ENCODE data around the gene SPRR5. TPM values are rescaled to one million over a fixed set of nuclear protein-coding genes. Genes with fewer than 3 reads are reported as not detected.
A peak's percentile ranks its signal among the peaks of the same experiment; 100 is the strongest.

Gene SPRR5
- total and polyA plus RNA-seq, 2 donors (not counting 3 experiments of a cell fraction or from before 2014, with no cell fraction given): not detected

- Histone ChIP-seq H4K20me1 (replicated peaks; ENCODE audit: control insufficient read depth, extremely low read depth, insufficient read depth, low read length) (no peaks in the 10 kb centered on the region), H3K4me1 (ENCODE audit: control insufficient read depth, extremely low read depth, insufficient read depth, low read length) (no peaks in the 10 kb centered on the region), H3K27me3 (ENCODE audit: control insufficient read depth in 2 of 2, insufficient read depth in 2 of 2, low read length in 2 of 2) (no peaks in the 10 kb centered on the region), H3K79me2 (ENCODE audit: control insufficient read depth, insufficient read depth, low read length) (no peaks in the 10 kb centered on the region), H3K36me3 (ENCODE audit: control insufficient read depth in 2 of 2, extremely low read depth in 1 of 2, insufficient read depth in 2 of 2, low read length in 2 of 2) (no peaks in the 10 kb centered on the region), H3K9ac (replicated peaks; ENCODE audit: extremely low read depth, insufficient read depth, low read length) (no peak overlapping the region), H3K27ac (ENCODE audit: insufficient read depth, low read depth, low read length) (no peak overlapping the region), H3K9me1 (replicated peaks; ENCODE audit: control insufficient read depth, extremely low read depth, insufficient read depth, low read length) (no peaks in the 10 kb centered on the region), H2AFZ (ENCODE audit: low read depth, low read length) (no peak overlapping the region), H3K4me2 (ENCODE audit: insufficient read depth, low read length) (no peak overlapping the region), H3K4me3 (replicated peaks in 1 of 3; ENCODE audit: insufficient read depth in 1 of 3, low read depth in 1 of 3, low read length in 3 of 3) (no peak overlapping the region), H3K9me3 (replicated peaks; ENCODE audit: control insufficient read depth, insufficient read depth, low read length) (no peaks in the 10 kb centered on the region)
- ChIA-PET POLR2A (no interaction called here), CTCF (no interaction called here)
- DNase-seq (ENCODE audit: low read depth, low spot score) (no peak), FAIRE-seq (no peak)
- dilution Hi-C loops (cut with MboI; ENCODE audit: extremely low pct_ligation_motif_present, low sequenced_read_pairs) (no loop called here), intact Hi-C loops (cut with micrococcal nuclease) (no loop called here)
- no peak for TF ChIP-seq MAX (IDR thresholded peaks at IDR 0.05; ENCODE audit: insufficient read depth, insufficient read length)
- TF ChIP-seq GATA2 (IDR thresholded peaks at IDR 0.05; ENCODE audit: insufficient read depth, insufficient read length, low read depth, low read length): peak; percentile 13
- no TSS peak for BruUV-seq (replicated peaks)
Measured at GRCh38 chr1:152954436-152954835, 7.4 kb downstream of the SPRR5 start.

- Histone ChIP-seq H3K27ac (ENCODE audit: insufficient read depth, low read depth, low read length) (no peak overlapping the region), H3K9ac (replicated peaks; ENCODE audit: extremely low read depth, insufficient read depth, low read length) (no peak overlapping the region), H3K4me1 (ENCODE audit: control insufficient read depth, extremely low read depth, insufficient read depth, low read length) (no peaks in the 10 kb centered on the region), H3K79me2 (ENCODE audit: control insufficient read depth, insufficient read depth, low read length) (no peaks in the 10 kb centered on the region), H3K36me3 (ENCODE audit: control insufficient read depth in 2 of 2, extremely low read depth in 1 of 2, insufficient read depth in 2 of 2, low read length in 2 of 2) (no peaks in the 10 kb centered on the region), H3K4me2 (ENCODE audit: insufficient read depth, low read length) (no peak overlapping the region), H4K20me1 (replicated peaks; ENCODE audit: control insufficient read depth, extremely low read depth, insufficient read depth, low read length) (no peaks in the 10 kb centered on the region), H3K9me1 (replicated peaks; ENCODE audit: control insufficient read depth, extremely low read depth, insufficient read depth, low read length) (no peaks in the 10 kb centered on the region), H3K27me3 (ENCODE audit: control insufficient read depth in 2 of 2, insufficient read depth in 2 of 2, low read length in 2 of 2) (no peaks in the 10 kb centered on the region), H3K4me3 (replicated peaks in 1 of 3; ENCODE audit: insufficient read depth in 1 of 3, low read depth in 1 of 3, low read length in 3 of 3) (no peak overlapping the region), H2AFZ (ENCODE audit: low read depth, low read length) (no peak overlapping the region), H3K9me3 (replicated peaks; ENCODE audit: control insufficient read depth, insufficient read depth, low read length) (no peaks in the 10 kb centered on the region)
- BruUV-seq (replicated peaks): no TSS peak
- no peak for TF ChIP-seq CTCF (IDR thresholded peaks at IDR 0.05; ENCODE audit: extremely low read depth in 1 of 2, insufficient read depth in 1 of 2, low read depth in 1 of 2, low read length in 2 of 2)
- TF ChIP-seq GATA2 (IDR thresholded peaks at IDR 0.05; ENCODE audit: insufficient read depth, insufficient read length, low read depth, low read length): no peak
- TF ChIP-seq JUN (IDR thresholded peaks at IDR 0.05; ENCODE audit: borderline replicate concordance, insufficient read depth, insufficient read length, low read depth): no peak
- TF ChIP-seq EZH2 (IDR thresholded peaks at IDR 0.05; ENCODE audit: borderline replicate concordance, low read depth, low read length, severe bottlenecking): no peak
- no peak for TF ChIP-seq POLR2AphosphoS5 (IDR thresholded peaks at IDR 0.05; ENCODE audit: insufficient read depth, low read depth, low read length)
- no peak for TF ChIP-seq MAX (IDR thresholded peaks at IDR 0.05; ENCODE audit: insufficient read depth, insufficient read length)
- TF ChIP-seq POLR2A (IDR thresholded peaks at IDR 0.05; ENCODE audit: low read depth, low read length): no peak
- no peak for TF ChIP-seq FOS (IDR thresholded peaks at IDR 0.05; ENCODE audit: borderline replicate concordance, insufficient read depth, low read length)
- TF ChIP-seq MYC (IDR thresholded peaks at IDR 0.05; ENCODE audit: low read depth, low read length): no peak
- ChIA-PET POLR2A (no interaction called here), CTCF (no interaction called here)
- intact Hi-C loops (cut with micrococcal nuclease) (no loop called here), dilution Hi-C loops (cut with MboI; ENCODE audit: extremely low pct_ligation_motif_present, low sequenced_read_pairs) (no loop called here)
- FAIRE-seq (no peak), DNase-seq (ENCODE audit: low read depth, low spot score) (no peak)
Measured at GRCh38 chr1:152957561-152957960, 10.6 kb downstream of the SPRR5 start.

Data from endothelial cell of umbilical vein (primary cell).